Measurements from ENCODE around the gene ENPP3. TPM values are rescaled to one million over a fixed set of nuclear protein-coding genes. Genes with fewer than 3 reads are reported as not detected.
"Not testable (repeated sequence)": the region's sequence is repeated elsewhere in the genome, so short reads cannot be mapped to it uniquely, and the experiment has no call there.

ENPP3 gene
- total RNA-seq, 2 donors from 2014 or later, result 11.5 to 21.4 TPM

DNA sequence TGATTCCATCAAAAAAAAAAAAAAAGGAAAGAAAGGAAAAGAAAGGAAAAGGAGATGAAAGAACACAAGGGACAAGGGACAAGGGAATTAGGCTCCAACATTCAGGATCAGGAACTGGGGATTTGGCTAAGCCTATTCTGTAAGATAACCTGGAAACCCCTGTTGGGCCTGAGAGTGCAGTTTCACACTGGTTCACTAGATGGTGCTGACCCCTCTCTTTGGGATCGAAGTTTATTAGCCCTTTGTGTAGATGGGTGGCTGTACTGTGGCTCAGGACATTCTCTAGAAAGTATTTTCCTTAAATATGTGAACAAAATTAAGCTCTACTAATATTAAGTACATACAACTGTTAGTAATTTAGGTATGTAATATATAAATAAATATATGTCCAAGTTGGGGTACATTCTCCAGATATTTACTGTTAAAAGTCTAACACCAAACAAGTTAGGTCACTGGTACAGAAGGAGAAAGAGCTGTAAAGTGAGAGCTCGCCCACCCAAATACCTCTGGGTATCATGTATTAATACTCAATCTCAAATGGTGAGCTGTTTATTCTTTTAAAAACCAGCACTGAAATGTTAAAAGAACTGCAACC lies 57.8 kb downstream of the ENPP3 start:
- intact Hi-C loops (cut with DNase I), result loop anchor here (10.0 kb wide), 1 partner anchor 110 kb away; the partner anchor contains the start of gene ENPP1
- Histone ChIP-seq H3K4me3 (no peak overlapping the region), H3K9ac (ENCODE audit: low read depth in 2 of 2, low read length in 2 of 2) (no peak overlapping the region), H3K9me3 (no peaks in the 10 kb centered on the region), H3K4me1 (no peaks in the 10 kb centered on the region), H3K27me3 (no peaks in the 10 kb centered on the region), H3K27ac (no peak overlapping the region), H3K36me3 (no peaks in the 10 kb centered on the region)
- TF ChIP-seq, protein P1, sequence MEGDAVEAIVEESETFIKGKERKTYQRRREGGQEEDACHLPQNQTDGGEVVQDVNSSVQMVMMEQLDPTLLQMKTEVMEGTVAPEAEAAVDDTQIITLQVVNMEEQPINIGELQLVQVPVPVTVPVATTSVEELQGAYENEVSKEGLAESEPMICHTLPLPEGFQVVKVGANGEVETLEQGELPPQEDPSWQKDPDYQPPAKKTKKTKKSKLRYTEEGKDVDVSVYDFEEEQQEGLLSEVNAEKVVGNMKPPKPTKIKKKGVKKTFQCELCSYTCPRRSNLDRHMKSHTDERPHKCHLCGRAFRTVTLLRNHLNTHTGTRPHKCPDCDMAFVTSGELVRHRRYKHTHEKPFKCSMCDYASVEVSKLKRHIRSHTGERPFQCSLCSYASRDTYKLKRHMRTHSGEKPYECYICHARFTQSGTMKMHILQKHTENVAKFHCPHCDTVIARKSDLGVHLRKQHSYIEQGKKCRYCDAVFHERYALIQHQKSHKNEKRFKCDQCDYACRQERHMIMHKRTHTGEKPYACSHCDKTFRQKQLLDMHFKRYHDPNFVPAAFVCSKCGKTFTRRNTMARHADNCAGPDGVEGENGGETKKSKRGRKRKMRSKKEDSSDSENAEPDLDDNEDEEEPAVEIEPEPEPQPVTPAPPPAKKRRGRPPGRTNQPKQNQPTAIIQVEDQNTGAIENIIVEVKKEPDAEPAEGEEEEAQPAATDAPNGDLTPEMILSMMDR (IDR thresholded peaks at IDR 0.05), result peak; percentile 66
- DNase-seq, result peak; percentile 49

DNA sequence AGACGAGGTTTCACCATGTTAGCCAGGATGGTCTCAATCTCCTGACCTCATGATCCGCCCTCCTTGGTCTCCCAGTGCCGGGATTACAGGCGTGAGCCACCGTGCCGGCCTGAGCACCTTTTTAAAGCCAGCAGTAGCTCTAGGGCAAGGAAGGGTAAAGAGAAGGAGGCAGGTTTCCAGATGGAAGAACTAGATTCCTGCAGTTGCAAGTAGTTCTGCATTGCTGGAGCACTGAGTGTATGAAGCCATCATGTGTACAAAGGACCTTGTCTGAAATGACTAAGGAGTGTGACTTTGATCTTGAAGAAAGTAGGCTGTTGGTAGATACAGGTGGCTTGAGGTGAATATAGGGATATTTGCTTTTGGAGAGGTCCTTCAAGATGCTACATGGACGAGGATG lies 59.9 kb downstream of the ENPP3 start:
- Histone ChIP-seq H3K9me3 (no peaks in the 10 kb centered on the region), H3K4me1 (no peaks in the 10 kb centered on the region), H3K4me3 (no peak overlapping the region), H3K27me3 (no peaks in the 10 kb centered on the region), H3K27ac (no peak overlapping the region), H3K36me3 (no peaks in the 10 kb centered on the region), H3K9ac (ENCODE audit: low read depth in 2 of 2, low read length in 2 of 2) (no peak overlapping the region)
- no peak for DNase-seq
- TF ChIP-seq, protein P1 (IDR thresholded peaks at IDR 0.05), result no peak
- intact Hi-C loops (cut with DNase I), result loop anchor here (10.0 kb wide), 1 partner anchor 108 kb away; the partner anchor contains the start of gene ENPP1

DNA sequence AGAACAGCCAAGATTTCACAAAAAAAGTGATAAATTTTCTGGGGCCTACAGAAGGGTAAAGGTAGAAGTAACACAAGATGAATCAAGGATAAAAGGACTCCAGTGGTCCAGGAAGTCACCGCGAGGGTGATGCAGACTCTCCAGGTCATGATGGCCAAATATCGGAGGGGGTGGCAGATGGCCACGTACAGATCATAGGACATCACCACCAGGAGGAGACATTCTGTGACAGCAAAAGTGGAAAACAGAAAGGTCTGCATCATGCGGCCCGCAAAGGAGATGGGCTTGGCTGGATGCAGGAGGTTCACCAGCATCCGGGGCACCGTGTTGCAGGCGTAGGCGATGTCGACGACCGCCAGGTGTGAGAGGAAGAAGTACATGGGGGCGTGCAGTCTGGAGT lies 63.7 kb downstream of the ENPP3 start:
- H3K4me1 ChIP-seq; H3K27ac ChIP-seq; H3K27me3 ChIP-seq; DNase-seq; H3K9me3 ChIP-seq; H3K9ac ChIP-seq (ENCODE audit: low read depth in 2 of 2, low read length in 2 of 2); intact Hi-C loops (cut with DNase I); H3K36me3 ChIP-seq; H3K4me3 ChIP-seq: not testable (repeated sequence)

DNA sequence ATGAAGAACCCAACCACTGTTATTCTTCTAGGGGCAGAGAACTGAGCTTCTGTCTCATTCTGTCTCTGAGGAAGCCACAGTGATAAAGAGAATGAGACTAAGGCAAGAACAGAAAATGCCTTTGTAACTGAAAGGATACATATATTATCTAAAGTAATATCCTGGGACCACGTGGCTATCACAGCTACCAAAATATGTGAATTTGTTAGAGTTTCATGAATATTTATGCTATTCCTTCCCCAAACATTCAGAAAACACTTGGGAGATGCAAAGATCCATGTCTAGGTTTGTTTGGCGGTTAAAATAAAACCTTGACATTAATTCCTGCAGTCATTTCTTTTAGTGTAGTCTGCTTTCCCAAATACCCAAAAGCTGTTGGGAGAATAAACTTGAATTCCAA lies 66.8 kb downstream of the ENPP3 start:
- H3K4me3 ChIP-seq; H3K9me3 ChIP-seq; H3K4me1 ChIP-seq; DNase-seq; H3K36me3 ChIP-seq; H3K27ac ChIP-seq; intact Hi-C loops (cut with DNase I); H3K9ac ChIP-seq (ENCODE audit: low read depth in 2 of 2, low read length in 2 of 2); H3K27me3 ChIP-seq: not testable (repeated sequence)

DNA sequence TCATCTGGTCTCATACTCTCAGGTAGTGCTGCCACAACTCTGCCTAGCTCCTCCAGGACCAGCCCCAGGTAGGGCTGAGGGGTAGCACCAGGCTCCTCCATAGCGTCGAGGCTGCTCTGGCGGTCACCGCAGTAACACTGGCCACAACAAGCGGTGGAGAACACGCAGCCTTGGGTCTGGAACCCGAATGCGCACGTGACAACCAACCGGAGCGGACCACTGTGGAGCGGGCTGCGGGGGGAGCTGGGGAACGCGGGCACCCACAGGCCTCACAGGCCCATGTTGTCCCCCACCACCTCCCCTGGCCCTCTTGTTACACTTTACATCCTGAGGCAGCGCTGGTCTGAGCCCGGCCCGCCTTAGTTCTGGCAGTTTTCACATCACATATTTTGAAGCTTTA lies 73.8 kb downstream of the ENPP3 start, which contains the start of gene CTAGE9:
Gene CTAGE9 (minus strand): TSS at position 101 of the 400 bp plus-strand sequence. CDS start 0 bp downstream, at position 101.
- H3K27ac ChIP-seq; intact Hi-C loops (cut with DNase I); H3K27me3 ChIP-seq; H3K4me1 ChIP-seq; H3K9me3 ChIP-seq; DNase-seq; H3K4me3 ChIP-seq; H3K9ac ChIP-seq (ENCODE audit: low read depth in 2 of 2, low read length in 2 of 2); H3K36me3 ChIP-seq: not testable (repeated sequence)

DNA sequence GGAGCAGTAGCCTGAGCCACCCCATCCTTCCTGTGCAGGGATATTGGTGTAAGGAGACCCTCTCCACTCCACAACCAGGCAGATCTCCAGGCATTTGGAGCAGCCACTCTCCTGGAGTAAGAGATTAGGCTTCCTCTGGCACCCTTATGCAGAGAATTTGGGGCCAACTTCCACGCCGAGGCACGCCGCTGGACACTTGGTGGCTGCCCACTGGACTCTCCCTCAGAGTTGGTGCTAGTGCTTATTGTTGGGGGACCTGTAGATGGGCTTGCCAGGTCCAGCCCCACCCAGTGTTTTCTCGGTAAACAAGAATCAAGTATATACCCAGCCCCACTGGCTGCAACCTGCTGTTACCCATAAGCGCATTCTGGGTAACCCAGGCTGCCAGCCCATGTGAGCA lies 78.5 kb downstream of the ENPP3 start:
- H3K4me3 ChIP-seq; DNase-seq; H3K9me3 ChIP-seq; H3K27ac ChIP-seq; intact Hi-C loops (cut with DNase I); H3K36me3 ChIP-seq; H3K4me1 ChIP-seq; H3K27me3 ChIP-seq; H3K9ac ChIP-seq (ENCODE audit: low read depth in 2 of 2, low read length in 2 of 2): not testable (repeated sequence)

DNA sequence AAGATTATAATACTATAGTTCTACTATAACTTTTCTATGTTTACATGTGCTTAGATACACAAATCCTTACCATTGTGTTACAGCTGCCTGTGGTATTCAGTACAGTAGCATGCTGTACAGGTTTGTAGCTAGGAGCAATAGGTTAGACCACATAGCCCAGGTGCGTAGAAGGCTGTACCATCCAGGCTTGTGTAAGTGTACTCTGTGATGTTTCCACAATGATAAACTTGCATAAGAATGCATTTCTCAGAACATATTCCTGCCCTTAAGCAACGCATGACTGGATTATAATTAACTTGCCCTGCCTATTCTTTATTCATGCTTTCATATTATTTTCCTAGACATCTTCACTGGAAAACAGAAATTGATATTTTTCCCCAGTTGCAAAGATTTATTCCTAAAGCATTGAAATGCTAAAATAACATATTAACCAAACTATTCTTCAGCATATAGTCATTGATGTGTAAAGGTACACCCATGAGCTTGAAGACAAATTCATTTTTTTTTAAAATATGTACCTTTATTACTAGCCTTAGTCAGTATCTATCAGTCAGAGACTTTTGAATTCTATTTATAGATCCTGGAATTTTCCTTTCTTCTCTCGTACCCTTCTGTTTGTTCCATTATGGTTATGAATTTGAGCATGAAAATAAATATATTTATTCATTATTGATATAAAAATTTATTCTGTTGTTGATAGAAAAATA lies 80.9 kb downstream of the ENPP3 start:
- no peak for DNase-seq
- intact Hi-C loops (cut with DNase I), result no loop called here
- Histone ChIP-seq H3K9me3 (no peaks in the 10 kb centered on the region), H3K4me1 (no peaks in the 10 kb centered on the region), H3K9ac (ENCODE audit: low read depth in 2 of 2, low read length in 2 of 2) (no peak overlapping the region), H3K36me3 (no peaks in the 10 kb centered on the region), H3K4me3 (no peak overlapping the region), H3K27me3 (no peaks in the 10 kb centered on the region), H3K27ac (no peak overlapping the region)
- TF ChIP-seq, protein P1 (IDR thresholded peaks at IDR 0.05), result no peak
